GM12891 (cell line): ENCODE results near the gene CAMTA2.
A peak's percentile ranks its signal among the peaks of the same experiment; 100 is the strongest.

ENCODE experiments used
- POLR2A ChIP-seq: IDR thresholded peaks from 2 replicates; pipeline ENCODE4 v1.6.1; 2011; ENCODE audit warnings: low read depth, low read length, control low read depth
- POLR2AphosphoS5 ChIP-seq: IDR thresholded peaks from 2 replicates; pipeline ENCODE4 v1.6.1; 2011; ENCODE audit warnings: low read depth, low read length, control low read depth
- SPI1 ChIP-seq: IDR thresholded peaks from 2 replicates; pipeline ENCODE4 v1.6.1; 2011; ENCODE audit warnings: low read depth, low read length, control low read depth
- TAF1 ChIP-seq: IDR thresholded peaks from 2 replicates; pipeline ENCODE4 v1.6.1; 2011; ENCODE audit warnings: low read depth, low read length, control low read depth

DNA sequence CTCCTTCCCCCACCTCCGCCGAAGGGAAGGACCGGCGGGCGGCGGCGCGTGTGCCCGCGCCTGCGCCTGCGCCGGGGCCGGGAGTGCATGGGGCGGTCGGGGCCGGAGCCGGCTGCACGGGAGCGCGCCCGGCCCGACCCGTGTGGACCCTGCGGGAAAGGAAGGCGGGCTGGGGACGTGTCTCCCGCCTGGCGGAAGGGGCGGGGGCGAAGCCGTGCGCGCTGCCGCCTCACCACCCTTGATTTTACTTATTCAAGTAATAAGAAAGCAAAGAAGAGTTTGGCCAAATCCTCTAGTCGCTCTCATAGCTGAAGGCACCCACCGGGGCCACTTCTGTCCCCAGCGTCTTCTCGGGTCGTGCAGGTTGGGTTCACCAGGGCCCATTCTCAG is 38.5 kb downstream of the CAMTA2 start:
- no peak; the same call in 1 of the 2 replicates for TF ChIP-seq POLR2AphosphoS5
- TF ChIP-seq POLR2A = no peak
- TF ChIP-seq TAF1 = peak; percentile 54; the same call in 1 of the 2 replicates
- no peak for TF ChIP-seq SPI1
